GM12872 (cell line): Measurements from ENCODE around the gene NR1H2.

Experiments
- TF ChIP-seq, protein P1 (sequence below): IDR thresholded peaks from 3 replicates; pipeline ENCODE4 v1.5.1; 2011; ENCODE audit warnings: low read depth, mild to moderate bottlenecking, low read length, moderate library complexity; ENCODE audit not compliant: insufficient read depth

The NR1H2 gene

GRCh38 chr19:50399368-50399745 is 23.1 kb downstream of the NR1H2 start:
- TF ChIP-seq, protein P1, sequence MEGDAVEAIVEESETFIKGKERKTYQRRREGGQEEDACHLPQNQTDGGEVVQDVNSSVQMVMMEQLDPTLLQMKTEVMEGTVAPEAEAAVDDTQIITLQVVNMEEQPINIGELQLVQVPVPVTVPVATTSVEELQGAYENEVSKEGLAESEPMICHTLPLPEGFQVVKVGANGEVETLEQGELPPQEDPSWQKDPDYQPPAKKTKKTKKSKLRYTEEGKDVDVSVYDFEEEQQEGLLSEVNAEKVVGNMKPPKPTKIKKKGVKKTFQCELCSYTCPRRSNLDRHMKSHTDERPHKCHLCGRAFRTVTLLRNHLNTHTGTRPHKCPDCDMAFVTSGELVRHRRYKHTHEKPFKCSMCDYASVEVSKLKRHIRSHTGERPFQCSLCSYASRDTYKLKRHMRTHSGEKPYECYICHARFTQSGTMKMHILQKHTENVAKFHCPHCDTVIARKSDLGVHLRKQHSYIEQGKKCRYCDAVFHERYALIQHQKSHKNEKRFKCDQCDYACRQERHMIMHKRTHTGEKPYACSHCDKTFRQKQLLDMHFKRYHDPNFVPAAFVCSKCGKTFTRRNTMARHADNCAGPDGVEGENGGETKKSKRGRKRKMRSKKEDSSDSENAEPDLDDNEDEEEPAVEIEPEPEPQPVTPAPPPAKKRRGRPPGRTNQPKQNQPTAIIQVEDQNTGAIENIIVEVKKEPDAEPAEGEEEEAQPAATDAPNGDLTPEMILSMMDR, result no peak

GRCh38 chr19:50401605-50402450 is 25.6 kb downstream of the NR1H2 start:
- TF ChIP-seq, protein P1, result no peak

- TF ChIP-seq, protein P1, result no peak
Observed at GRCh38 chr19:50402544-50403301, 26.5 kb downstream of the NR1H2 start.

DNA sequence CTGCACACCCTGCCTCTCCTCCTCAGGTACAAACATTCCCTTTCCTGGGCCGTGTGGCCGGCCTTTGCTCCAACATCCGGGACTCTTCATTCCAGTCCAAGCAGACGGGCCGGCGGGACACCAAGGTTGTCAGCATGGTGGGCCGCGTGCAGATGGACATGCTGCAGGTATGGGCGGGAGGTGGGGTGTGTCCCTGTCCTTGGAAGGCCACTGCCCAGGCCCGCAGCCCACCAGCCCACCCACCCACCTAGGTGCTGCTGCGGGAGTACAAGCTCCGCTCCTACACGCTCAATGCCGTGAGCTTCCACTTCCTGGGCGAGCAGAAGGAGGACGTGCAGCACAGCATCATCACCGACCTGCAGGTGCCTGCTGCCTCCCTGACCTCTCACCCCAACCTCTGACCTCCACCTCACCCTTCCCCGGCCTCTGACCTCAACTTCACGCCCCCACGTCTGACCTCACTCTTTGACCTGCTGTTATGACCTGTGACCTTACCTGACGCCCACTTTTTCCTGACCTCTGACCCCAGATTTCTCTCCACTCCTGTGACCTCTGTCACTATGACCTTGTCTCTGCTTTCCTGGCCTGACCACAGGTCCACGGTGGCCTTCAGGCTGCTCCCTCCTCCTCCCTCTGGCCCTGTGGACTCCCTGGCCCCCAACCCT is 30.0 kb downstream of the NR1H2 start:
- TF ChIP-seq, protein P1, result no peak

GRCh38 chr19:50406829-50407228 is 30.6 kb downstream of the NR1H2 start:
- TF ChIP-seq, protein P1, result no peak

DNA sequence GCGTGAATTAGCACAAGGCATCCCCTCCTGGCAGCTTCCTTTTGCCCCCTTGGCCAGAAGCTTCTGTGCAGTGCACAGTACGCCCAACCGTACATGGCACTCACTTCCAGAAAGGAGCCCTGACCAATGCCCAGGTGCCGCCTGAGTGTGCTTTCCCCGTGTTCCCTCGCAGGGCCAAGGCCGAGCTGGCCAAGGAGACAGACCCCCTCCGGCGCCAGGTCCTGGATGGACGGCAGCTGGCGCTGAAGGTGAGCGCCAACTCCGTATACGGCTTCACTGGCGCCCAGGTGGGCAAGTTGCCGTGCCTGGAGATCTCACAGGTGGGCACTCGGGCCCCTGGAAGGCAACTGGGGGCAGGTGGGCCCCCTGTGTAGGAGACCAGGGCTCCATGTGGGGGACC is 33.1 kb downstream of the NR1H2 start:
- TF ChIP-seq, protein P1, result no peak

DNA sequence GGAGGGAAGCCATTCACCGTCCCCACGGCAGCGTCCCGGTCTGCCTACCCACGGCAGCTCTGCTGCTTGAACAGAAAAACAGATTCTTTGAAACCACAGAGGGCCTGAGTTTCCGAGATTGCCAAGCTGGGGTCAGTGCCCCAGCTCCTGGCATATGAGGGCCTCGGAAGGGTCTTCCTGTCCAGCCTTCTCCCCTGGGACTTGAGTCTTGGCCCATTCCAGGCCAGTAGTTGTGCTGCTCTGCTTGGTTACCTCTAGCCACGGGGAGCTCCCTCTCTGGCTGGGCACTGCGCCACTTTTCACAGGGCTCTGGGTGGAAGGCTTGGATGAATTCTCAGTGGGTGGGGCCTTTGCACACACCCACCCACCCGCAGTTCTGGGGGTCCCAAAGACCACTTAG is 33.9 kb downstream of the NR1H2 start:
- TF ChIP-seq, protein P1, result no peak
